Natural killer cell (primary cell): ENCODE data around the gene SLC24A3. TPM values are rescaled to one million over a fixed set of nuclear protein-coding genes. Genes with fewer than 3 reads are reported as not detected.

Experiments
- ATAC-seq, 3 donors: fragments of 150-1000 bp in 2 of 3; fragments of 200-7000 bp in 1 of 3; cut with Tn5 transposase; 1 replicate in 1 of 3; 2 replicates in 2 of 3; pipeline ENCODE4 v1.10.0; 2021; ENCODE audit warnings: mild to moderate bottlenecking in 2 of 3, moderate library complexity in 2 of 3
- DNase-seq, 2 donors: peaks; one replicate each; pipeline versions ENCODE4 v3.0.0 to v3.0.0-alpha.2; 2013 to 2021; ENCODE audit warnings: mixed read lengths in 1 of 2
- H3K27ac ChIP-seq: one replicate; pipeline ENCODE4 v1.5.1; 2013; ENCODE audit warnings: mild to moderate bottlenecking, low read length
- H3K27me3 ChIP-seq: one replicate; pipeline ENCODE4 v1.6.1; 2013; ENCODE audit warnings: low read length; ENCODE audit not compliant: control insufficient read depth, insufficient read depth
- H3K36me3 ChIP-seq: one replicate; pipeline ENCODE4 v1.6.1; 2013; ENCODE audit warnings: low read length; ENCODE audit not compliant: control insufficient read depth, insufficient read depth
- H3K4me1 ChIP-seq: one replicate; pipeline ENCODE4 v1.6.1; 2013; ENCODE audit warnings: low read length; ENCODE audit not compliant: control insufficient read depth, insufficient read depth
- H3K4me3 ChIP-seq: one replicate; pipeline ENCODE4 v1.5.1; 2013; ENCODE audit warnings: low read length
- H3K9me3 ChIP-seq: one replicate; pipeline ENCODE4 v1.6.1; 2013; ENCODE audit warnings: low read length; ENCODE audit not compliant: control insufficient read depth, insufficient read depth
- H3K27ac Mint-ChIP-seq, 2 donors: one replicate each; pipeline ENCODE4 v1.8.0; 2022; ENCODE audit warnings: mild to moderate bottlenecking in 2 of 2, mixed read lengths in 2 of 2, moderate library complexity in 1 of 2
- H3K27me3 Mint-ChIP-seq, 2 donors: one replicate each; pipeline ENCODE4 v1.8.0; 2022; ENCODE audit warnings: low read depth in 2 of 2, mixed read lengths in 2 of 2
- H3K36me3 Mint-ChIP-seq: one replicate; pipeline ENCODE4 v1.8.0; 2022; ENCODE audit warnings: mixed read lengths
- H3K4me1 Mint-ChIP-seq, 2 donors: one replicate each; pipeline ENCODE4 v1.8.0; 2022; ENCODE audit warnings: mixed read lengths in 2 of 2
- H3K4me3 Mint-ChIP-seq: one replicate; pipeline ENCODE4 v1.8.0; 2022; ENCODE audit warnings: mild to moderate bottlenecking, moderate library complexity, mixed read lengths
- H3K9me3 Mint-ChIP-seq, 2 donors: one replicate each; pipeline ENCODE4 v1.8.0; 2022; ENCODE audit warnings: mixed read lengths in 2 of 2
- CTCF ChIP-seq: fragments of 200-600 bp; IDR thresholded peaks from one replicate; pipeline ENCODE4 v1.8.0; 2022; ENCODE audit warnings: antibody characterized with exemption
- whole genome bisulfite sequencing: methylation state at CpG from one replicate; pipeline ENCODE4 v1.1.7; 2013; ENCODE audit warnings: missing lambda C conversion rate; ENCODE audit not compliant: insufficient coverage; 5-methylcytosine and 5-hydroxymethylcytosine counted together
- intact Hi-C: fragments of 100-400 bp; cut with micrococcal nuclease; formaldehyde crosslinking; loops from one replicate; pipeline ENCODE4 v1.14.2; 2022
- total RNA-seq, 4 donors: library from RNA; stranded (reverse); fragments of 120-200 nt in 1 of 4; gene quantifications; one replicate each; pipeline versions ENCODE4 v1.2.3 to v1.2.4, GENCODE V29; 2013 to 2022

SLC24A3 gene
- 1 to 10 TPM in 1 of 3 donors, under 1 TPM in 2; 0.09 to 5.5 (median 0.99) TPM for total RNA-seq
- total RNA-seq (2013) = 0.34 TPM

DNA sequence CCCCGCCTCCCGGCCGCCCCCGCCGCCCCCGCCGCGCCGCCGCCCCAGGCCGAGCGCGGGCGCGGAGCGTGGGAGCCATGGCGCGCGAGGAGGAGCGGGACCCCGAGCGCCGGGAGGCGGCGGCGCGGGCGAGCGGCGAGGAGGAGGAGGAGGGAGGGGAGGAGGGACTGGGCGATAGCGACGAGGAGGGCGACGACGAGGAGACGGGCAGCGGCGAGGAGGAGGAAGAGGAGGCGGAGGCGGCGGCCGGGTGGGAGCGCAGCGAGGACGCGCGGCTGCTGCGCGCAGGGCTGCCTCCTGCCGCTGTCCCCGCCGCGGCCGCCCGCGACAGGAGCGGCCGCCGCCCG, at the start of gene SLC24A3:
Gene SLC24A3, plus strand, starts transcription at position 174 of the 347 bp plus-strand sequence.
- DNase-seq = no peak
- Mint-ChIP-seq H3K9me3 (no peaks in the 10 kb centered on the region), H3K4me1 (no peaks in the 10 kb centered on the region), H3K27ac (no peak within 1 kb of the TSS), H3K27me3 (peaks cover 52 to 72% of the 10 kb centered on the region in 2 donors), H3K4me3 (peak within 1 kb of the TSS; percentile 68), H3K36me3 (no peaks in the 10 kb centered on the region)
- H3K9me3 ChIP-seq = no peaks in the 10 kb centered on the region
- no peaks in the 10 kb centered on the region for H3K36me3 ChIP-seq
- under 1% methylated on average over 58 of the region's 61 CpGs for WGBS
- peak in 1 of 3 donors; percentile 43 for ATAC-seq
- H3K4me1 ChIP-seq = peaks cover 4% of the 10 kb centered on the region
- peaks cover 6% of the 10 kb centered on the region for H3K27me3 ChIP-seq
- no peak within 1 kb of the TSS for H3K4me3 ChIP-seq
- no peak within 1 kb of the TSS for H3K27ac ChIP-seq
- intact Hi-C loops = no loop called here
- no peak for TF ChIP-seq CTCF

GRCh38 chr20:19170148-19170547, 42.3 kb upstream of the SLC24A3 start:
- H3K4me1 ChIP-seq = no peaks in the 10 kb centered on the region
- H3K4me3 ChIP-seq = no peak overlapping the region
- no peak overlapping the region for H3K4me3 Mint-ChIP-seq
- TF ChIP-seq CTCF = no peak
- H3K36me3 ChIP-seq = no peaks in the 10 kb centered on the region
- H3K27ac ChIP-seq = no peak overlapping the region
- peaks cover 3% of the 10 kb centered on the region for H3K9me3 ChIP-seq
- H3K27me3 ChIP-seq = no peaks in the 10 kb centered on the region
- intact Hi-C loops = no loop called here
- peaks cover 5 to 6% of the 10 kb centered on the region in 2 donors for H3K9me3 Mint-ChIP-seq
- no peak for ATAC-seq
- no peaks in the 10 kb centered on the region for H3K4me1 Mint-ChIP-seq
- no peak for DNase-seq
- H3K27ac Mint-ChIP-seq = no peak overlapping the region
- peaks cover 12% of the 10 kb centered on the region for H3K36me3 Mint-ChIP-seq
- H3K27me3 Mint-ChIP-seq = peaks cover 18 to 31% of the 10 kb centered on the region in 2 donors

DNA sequence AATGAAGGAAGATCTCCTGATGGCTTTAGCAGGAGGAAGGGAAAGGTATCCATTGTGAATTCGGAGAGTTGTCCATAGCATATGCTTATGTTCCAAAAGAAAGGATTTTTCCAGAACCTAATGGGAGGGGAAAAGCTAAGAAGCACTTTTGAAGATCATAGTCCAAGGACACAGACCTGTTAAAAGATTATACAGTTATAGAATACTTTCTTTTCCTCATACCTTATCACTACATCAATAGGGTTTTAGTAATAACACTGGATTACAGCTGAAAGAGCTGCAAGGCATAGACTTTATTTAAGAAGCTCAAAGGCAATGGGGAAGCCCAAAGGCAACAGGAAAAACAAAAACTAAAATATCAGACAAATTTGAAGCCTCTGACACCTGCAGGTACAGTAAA, 39.8 kb upstream of the SLC24A3 start:
- no peak overlapping the region for H3K4me3 ChIP-seq
- 82% methylated on average over 1 of the region's 1 CpG for WGBS
- no peaks in the 10 kb centered on the region for H3K36me3 ChIP-seq
- no peaks in the 10 kb centered on the region for H3K4me1 ChIP-seq
- no peak overlapping the region for H3K27ac ChIP-seq
- no peak overlapping the region for H3K27ac Mint-ChIP-seq
- H3K4me3 Mint-ChIP-seq = no peak overlapping the region
- DNase-seq (no peak), ATAC-seq (no peak)
- peaks cover 10% of the 10 kb centered on the region for H3K36me3 Mint-ChIP-seq
- intact Hi-C loops = no loop called here
- H3K9me3 Mint-ChIP-seq = peaks cover 4% of the 10 kb centered on the region in 2 donors
- no peaks in the 10 kb centered on the region for H3K27me3 ChIP-seq
- no peak for TF ChIP-seq CTCF
- peaks cover 15 to 30% of the 10 kb centered on the region in 2 donors for H3K27me3 Mint-ChIP-seq
- H3K4me1 Mint-ChIP-seq = no peaks in the 10 kb centered on the region
- H3K9me3 ChIP-seq = no peaks in the 10 kb centered on the region

GRCh38 chr20:19176470-19177052, 35.9 kb upstream of the SLC24A3 start:
- Histone ChIP-seq H3K27me3 (no peaks in the 10 kb centered on the region), H3K27ac (no peak overlapping the region), H3K36me3 (no peaks in the 10 kb centered on the region), H3K9me3 (no peaks in the 10 kb centered on the region), H3K4me1 (no peaks in the 10 kb centered on the region), H3K4me3 (no peak overlapping the region)
- Mint-ChIP-seq H3K4me1 (no peaks in the 10 kb centered on the region), H3K4me3 (no peak overlapping the region), H3K27ac (no peak overlapping the region), H3K36me3 (no peaks in the 10 kb centered on the region), H3K9me3 (no peaks in the 10 kb centered on the region), H3K27me3 (peaks cover 8 to 21% of the 10 kb centered on the region in 2 donors)
- no peak for ATAC-seq
- DNase-seq = no peak
- TF ChIP-seq CTCF = no peak
- 95% methylated on average over 1 of the region's 1 CpG for WGBS
- intact Hi-C loops = no loop called here
